ENCODE results near the gene VPS26C.
A peak's percentile ranks its signal among the peaks of the same experiment; 100 is the strongest.

Gene VPS26C

DNA sequence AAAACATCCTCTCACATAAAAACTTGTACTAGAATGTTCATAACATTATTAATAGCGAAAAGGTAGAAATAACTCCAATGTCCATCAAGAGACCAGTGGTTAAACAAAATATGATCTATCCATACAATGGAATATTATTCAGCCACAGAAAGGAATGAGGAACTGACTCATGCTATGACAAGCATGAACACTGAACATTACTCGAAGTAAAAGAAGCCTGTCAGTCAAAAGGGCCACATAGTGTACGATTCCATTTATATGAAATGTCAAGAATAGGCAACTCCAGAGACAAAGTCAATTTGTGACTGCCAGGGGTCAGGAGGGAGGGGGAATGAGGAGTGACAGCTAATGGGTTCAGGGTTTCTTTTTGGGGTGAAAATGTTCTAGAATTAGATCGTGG is 2.3 kb downstream of the VPS26C start:
- no peak for DNase-seq (ENCODE audit: low read depth in 3 of 3)

DNA sequence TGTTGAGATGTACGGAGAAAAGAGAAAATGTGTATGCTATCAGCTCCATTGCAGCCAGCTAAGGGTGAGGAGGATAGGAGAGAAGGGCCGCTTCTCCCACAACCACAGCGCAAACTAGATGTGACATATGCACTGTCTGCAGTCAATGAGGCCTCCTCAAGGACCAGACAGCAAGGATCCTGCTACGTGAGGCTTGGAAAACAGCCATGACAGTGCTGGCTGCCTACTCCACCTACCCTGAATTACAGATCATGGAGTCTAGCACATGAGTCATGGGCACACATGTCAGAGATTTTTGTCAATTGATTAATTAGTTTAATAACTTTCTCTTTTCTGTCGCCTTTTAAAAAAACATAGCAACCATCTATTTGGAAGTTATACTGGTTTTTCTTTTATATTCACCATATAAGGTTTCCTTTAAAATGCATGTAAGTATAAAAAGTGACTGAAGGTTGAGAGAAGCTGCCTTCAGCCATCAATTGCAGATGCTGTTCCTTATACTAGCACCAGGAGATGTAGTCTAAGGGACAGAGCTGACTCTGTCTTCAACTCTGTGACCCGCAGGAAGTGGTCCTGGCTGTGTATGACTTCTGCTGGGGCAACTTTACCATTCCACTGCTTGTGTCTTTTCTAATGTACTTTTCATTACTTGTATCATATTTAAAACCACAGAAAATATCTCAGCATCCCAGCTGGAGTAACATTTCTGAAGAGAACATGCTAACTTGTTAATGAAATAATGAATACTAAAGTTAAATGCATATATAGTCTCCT is 3.1 kb downstream of the VPS26C start:
- no peak for DNase-seq (ENCODE audit: low read depth in 3 of 3)

DNA sequence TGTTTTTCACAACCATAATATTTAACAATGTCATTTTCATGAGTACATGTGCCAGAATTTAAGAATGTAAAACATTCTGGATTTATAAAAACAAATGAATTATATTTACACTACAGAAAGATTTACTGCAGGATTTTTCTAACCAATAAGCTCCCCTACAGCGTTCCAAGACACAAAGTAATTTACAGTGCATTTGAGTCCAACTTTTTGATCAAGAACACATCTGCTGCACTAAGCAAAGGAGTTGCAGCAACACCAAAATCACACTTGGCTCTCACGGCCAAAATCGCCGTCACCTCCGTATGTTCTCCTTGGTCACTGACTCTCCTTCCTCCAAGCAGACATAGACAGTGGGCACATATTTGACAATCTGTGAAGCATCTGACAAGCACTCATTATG is 7.7 kb downstream of the VPS26C start:
- no peak for DNase-seq (ENCODE audit: low read depth in 3 of 3)

DNA sequence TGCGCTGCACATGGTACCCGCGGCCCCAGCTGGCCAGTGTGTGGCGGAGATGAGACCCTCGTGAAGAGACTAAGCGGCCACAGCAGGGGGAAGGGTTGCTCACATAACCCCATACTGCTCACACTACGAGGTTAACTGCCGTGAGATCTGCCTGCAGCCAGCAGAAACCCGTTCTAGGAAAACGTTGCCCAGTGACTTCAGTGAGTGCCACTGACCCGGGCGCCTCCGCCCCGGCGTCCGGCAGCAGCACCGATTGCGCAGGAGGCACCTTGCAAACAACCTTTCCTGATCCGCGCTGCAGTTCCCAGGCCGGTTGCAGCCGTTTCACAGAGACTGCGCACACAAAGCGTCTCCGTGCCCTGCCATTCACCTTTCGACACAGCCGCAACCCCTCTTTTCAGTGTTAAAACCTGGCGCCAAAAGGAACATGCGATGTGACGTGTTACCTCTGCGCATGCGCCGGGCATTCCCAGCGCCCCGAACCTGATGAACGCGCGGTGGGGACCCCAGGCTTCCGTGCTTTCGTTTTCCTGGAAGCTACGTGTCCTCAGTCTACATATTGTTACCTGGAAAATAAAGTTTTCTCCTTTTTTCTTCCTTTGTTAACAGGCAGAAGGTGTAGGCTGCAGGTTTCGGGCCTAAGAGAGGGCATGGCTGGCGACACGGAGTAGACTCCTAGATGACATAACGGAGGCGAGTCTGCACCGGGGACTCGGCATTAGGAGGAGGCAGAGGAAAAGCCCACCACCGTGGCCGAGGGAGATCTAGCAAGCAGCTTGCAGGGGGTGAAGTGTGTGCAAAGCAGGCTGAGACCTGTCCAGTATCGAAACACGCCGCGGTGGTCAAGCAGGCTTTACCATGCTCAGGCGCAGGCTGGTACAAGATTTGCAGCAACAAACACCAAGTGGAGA is 8.9 kb downstream of the VPS26C start:
- peak; percentile 60 to 78 (median 61) for DNase-seq (ENCODE audit: low read depth in 3 of 3)

DNA sequence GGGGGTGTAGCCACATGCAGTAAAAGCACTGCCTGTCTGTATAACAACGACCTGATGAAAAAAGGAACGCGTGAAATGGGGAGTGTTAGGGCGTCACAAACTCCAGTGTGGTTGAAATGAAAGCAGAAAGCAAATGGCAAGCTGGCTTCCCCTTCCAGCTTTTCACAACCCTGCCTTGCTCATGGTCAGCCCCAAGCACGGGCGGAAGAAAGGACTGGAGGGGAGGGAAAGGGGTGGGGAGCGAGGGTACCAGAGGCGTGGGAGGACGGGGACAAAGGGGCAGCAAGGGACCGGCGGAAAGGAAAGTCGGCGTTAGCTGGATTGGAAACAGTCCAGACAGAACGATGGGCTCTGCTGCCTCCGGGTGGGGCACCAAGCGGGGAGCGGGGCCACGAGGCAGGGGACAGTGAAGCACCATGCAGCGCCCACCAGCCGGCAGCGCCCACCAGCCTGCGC is 9.6 kb downstream of the VPS26C start:
- DNase-seq (ENCODE audit: low read depth in 3 of 3), result peak in 1 of 3 experiments; percentile 21

DNA sequence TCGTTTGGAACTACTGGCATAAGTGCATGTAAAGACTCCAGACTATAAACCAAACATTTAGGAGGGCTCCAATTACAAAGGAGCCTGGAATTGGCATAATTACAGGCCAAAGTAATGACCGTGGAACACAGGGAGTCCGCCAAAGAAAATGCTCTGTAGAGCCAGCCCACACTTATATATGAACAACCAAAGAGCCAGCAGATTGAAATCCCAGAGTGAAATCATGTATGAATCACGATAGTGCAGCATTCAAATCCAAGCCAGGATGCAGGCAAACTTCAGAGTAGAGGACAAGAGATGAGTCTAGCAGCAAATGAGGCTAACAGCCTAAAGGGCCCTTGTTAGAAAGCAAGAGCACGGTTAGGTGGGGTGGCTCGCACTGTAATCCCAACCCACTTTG is 13.1 kb downstream of the VPS26C start:
- no peak for DNase-seq (ENCODE audit: low read depth in 3 of 3)

DNA sequence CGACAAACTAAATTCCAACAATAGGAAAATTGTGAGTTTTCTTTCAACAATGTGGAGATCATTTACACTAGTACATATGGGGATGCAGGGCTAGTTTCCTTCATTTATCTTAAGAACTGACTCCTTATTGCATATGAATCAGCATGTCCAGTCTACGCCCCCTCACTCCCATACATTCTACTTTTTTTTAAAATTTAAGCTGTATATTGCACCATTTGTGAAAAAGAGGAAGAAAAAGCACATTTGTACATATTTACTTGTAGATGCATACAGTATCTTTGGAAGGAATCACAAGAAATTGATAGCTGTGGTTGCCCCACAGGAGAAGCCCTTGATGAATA is 15.9 kb downstream of the VPS26C start:
- DNase-seq (ENCODE audit: low read depth in 3 of 3), result no peak

DNA sequence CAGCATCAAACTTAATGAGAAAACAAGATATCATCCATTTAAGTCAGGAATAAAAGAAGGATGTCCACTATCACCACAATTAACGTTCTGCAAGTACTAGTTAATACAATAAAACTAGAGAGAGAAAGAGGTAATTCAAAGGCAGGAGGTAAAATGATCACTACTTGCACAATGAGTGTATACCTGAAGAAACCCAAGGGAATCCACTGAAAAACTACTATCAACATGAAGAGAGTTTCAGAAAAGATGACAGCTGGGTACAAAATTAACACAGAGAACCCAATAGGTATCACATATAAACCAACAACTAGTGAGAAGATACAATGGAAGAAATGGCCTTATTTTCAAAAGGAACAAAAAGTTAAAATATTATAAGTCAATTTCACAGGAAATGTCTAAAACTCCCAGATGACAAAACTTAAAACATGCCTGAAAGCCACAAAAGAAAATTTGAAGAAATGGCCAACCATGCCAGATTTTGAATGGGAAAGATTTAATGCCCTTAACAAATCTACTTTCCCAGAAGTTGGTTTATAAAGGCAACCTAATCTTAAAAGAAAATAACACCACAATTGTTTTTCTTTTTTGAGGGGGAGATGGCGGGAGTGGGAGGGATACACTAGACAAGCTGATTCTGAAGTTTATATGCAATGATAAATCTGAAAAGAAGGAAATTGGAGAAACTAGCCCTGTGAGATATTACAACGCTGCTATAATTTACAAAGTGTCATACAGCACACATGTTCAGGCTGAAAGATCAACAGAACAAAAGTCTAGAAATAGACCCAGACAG is 17.8 kb downstream of the VPS26C start:
- DNase-seq (ENCODE audit: low read depth in 3 of 3), result no peak

DNA sequence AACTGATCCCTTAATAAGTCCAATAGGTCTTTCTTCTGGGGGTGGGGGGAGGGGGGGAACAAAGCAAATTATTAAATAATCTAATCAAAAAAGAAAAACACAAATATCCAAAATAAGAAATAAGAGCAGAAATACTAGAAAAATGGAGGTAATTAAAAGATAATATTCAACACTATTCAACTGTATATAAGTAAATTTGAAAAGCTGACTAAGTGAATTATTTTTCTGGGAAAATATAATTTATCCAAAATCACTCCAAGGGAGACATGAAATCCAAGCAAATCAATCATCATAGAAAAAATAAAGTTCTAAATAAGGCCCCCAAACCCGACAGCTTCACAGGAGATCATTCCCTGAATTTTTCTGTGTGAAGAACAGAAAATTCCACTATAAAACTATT is 18.8 kb downstream of the VPS26C start:
- DNase-seq (ENCODE audit: low read depth in 3 of 3), result no peak

DNA sequence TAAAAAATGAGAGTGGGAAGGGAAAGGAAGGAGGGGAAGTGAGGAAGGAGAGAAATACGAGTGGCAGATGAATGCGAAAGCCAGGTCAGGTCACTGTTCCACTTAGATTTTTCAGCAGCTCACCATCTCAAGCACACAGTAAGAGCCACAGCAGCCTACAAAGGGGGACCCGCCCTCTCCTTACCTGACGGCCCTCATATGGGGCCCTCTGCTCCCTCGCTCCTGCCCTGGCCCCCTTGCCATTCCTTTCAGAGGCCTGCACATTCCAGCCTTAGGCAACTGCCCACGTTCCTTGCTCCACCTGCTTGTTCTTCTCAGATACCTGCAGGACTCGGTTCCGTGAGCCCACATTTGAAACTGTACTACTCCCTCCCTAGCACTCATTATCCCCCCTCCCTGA is 22.0 kb downstream of the VPS26C start:
- DNase-seq (ENCODE audit: low read depth in 3 of 3), result no peak

DNA sequence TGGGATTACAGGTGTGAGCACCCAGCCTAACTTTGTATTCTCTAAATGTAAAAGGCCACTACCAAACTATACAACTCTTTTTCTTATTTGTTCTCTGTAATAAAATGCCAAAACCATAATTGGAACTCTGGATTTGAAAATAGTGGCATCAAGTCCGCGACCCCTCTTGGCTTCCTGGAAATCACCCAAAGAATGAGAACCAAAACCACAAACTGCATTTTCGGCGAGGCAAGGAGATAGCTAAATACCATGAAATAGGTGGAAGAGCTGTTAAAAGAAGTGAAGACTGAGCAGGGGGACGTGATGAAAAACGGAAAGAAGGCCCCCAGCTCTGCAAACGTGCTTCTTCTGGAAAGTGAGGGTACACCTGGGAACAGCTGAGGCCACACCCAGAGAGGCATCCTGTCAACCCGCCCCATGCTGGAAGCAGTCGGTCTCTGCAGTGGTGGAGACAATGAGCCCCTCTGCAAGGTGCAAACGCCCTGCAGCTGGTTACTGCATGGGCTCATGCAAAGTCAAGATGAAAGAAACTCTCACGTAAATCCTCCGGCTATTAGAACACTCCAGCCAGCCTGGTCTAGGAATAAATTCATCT is 22.5 kb downstream of the VPS26C start:
- peak in 1 of 3 experiments; percentile 7 for DNase-seq (ENCODE audit: low read depth in 3 of 3)

DNA sequence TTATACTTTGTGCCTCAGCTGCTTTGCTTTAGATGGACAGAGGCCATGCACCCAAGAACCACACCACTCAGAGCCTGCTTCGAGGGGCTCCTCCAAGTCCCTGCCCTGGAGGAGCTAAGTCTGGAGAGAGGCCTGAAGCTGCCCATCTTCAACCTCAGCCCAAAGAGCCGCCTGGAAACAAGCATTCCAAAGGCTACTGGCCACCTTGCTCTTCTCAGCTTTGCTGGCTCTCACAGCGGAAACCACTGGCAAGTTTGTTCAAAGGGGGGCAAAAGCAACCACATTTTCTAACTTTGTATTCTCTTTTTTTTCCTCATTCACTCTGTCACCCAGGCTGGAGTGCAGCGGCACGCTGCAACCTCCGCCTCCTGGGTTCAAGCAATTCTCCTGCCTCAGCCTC is 23.2 kb downstream of the VPS26C start:
- no peak for DNase-seq (ENCODE audit: low read depth in 3 of 3)

DNA sequence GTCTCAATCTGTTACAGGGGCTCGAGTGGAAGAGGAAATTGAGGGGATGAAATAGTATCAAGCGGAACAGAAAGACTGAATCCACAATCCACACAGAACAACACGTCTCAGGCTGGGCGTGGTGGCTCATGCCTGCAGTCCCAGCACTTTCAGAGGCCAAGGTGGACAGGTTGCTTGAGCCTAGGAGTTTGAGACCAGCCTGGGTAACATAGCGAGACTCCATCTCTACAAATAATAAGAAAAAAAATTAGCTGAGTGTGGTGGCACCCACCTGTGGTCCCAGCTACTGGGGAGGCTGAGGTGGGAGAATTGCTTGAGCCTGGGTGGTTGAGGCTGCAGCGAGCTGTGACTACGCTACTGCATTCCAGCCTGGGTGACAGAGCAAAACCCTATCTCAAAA is 25.7 kb downstream of the VPS26C start:
- no peak for DNase-seq (ENCODE audit: low read depth in 3 of 3)

DNA sequence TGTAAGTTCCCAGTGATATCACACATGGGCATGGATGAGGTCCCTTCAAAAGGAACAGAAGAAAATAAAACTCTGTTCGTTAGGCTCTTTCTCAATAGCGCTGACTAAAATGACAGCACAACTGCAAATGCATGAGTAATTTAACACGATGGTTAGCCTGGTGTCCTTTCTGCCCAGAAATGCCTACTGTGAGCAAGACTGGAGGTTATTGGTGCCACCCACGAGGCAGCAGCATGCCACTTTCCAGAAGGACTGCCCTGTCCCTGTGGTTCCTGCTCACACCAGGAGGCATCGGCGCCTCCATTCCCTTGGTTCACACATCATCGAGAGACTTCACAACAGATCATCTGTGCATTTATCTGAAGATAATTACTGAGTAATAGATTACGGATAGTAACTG is 26.2 kb downstream of the VPS26C start:
- DNase-seq (ENCODE audit: low read depth in 3 of 3), result no peak

DNA sequence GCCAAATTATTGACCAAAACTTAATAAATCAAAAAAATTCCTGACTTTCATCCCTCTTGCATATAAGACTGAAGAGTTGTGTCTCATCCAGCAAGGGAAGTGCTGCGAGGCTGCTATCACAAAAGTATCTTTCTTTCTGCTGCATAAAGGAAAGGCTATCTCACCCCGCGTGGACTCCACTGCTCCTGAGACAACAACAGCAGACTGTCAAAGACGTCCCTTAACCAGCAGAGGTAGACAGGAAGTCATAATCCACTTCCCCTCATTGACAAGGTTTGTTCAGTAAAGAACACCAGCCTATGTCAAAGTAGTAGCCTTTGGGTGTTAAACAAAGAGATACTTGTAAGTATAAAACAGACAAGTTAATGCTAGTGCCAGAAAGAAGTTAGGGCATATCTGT is 29.4 kb downstream of the VPS26C start:
- no peak for DNase-seq (ENCODE audit: low read depth in 3 of 3)

DNA sequence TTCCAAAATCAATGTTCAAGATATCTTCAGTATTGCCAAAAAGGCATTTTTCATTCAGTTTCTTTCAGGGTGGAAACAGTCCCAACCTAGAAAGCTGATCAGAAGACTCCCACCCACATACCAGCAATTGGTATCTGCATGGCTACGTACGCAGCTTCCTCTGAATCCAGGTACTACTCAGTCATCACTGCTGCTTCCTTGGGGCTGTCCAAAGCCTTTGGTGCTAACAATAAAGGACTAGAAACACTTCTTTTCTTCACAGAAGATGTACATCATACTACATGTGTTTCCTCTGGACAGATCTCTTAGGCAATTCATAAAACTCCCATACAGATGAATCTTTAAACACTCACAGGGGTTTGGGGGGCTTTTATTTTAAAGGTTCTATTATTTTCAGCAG is 29.8 kb downstream of the VPS26C start:
- DNase-seq (ENCODE audit: low read depth in 3 of 3), result no peak

DNA sequence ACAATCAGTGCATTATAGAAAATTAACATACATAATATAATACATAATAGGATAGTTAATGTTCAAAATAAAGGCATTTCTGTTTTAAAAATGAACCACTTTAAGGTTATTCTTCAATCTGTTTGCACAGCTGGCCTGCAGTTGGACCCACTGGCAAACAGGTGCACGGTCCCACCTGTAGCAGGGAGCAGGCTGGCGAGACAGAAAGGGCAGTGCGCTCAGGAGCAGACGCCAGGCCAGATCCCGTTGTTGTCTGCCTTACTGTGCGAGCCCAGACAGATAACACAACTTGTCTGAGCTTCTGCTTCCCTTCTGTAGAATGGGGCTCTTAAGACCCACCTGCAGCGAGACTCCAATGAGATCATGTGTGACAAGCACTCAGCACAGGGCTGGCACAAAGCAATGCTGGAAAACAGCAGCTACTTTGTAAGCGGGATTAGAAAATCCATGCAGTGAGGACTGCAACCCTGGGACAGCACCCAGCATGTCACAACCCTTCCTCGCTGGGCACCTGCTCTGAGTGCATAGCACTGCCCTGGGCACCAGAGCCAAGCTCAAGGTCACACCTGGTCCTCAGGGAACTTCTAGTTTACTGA is 33.5 kb downstream of the VPS26C start:
- DNase-seq (ENCODE audit: low read depth in 3 of 3), result no peak

DNA sequence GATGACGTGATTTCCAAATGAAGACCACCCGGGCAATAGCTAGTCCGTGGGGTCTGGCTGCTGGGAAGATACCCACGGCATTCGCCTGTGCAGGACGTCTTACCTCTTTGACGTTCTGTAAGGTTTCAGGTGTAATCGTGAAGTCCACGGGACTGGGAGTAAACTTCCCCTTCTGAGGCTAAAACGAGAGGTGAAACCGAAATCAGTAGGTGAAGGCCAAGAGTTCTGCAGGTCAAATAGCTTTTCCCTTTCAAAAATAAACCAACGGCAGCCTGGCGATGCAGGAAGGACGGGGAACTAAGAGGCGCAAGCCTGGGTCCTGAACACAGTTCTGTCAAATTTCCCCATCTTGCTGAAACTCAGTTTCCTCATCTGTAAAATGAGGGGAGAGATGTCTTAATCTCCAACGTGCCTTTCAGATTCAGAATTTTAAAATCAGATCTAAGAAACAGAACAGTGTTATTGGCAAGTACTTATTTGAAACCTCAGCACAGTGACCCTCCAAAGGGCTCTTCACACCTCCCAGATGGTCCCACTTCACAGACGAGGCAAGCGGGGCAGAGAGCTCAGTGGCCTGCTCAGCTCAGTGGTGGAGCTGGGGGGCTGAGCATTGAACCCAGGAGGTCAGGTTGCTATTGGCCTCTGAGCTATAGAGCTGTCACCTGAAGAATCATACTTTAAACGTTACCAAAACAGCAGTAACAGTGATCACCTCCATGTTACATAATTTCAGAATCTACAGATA is 34.7 kb downstream of the VPS26C start:
- DNase-seq (ENCODE audit: low read depth in 3 of 3), result no peak

DNA sequence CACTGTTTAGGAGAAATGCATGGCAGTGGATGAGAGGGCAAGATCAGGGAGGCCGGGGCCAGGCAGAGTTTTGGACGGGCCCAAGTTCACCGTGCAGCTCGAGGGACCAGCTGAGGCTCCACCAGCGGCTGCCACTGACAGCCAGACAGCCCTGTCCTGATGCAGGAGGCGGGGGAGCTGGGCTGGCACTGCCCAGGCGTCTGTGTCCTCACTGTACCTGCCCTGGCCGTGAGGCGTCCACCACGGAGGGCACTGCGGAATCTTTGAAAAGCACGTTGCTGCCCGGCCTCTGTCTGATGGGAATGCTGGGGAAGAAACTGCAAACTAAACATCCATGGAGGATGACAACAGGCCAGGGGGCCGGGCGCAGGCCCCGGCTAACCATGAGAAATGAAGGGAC is 35.5 kb downstream of the VPS26C start:
- DNase-seq (ENCODE audit: low read depth in 3 of 3), result no peak

DNA sequence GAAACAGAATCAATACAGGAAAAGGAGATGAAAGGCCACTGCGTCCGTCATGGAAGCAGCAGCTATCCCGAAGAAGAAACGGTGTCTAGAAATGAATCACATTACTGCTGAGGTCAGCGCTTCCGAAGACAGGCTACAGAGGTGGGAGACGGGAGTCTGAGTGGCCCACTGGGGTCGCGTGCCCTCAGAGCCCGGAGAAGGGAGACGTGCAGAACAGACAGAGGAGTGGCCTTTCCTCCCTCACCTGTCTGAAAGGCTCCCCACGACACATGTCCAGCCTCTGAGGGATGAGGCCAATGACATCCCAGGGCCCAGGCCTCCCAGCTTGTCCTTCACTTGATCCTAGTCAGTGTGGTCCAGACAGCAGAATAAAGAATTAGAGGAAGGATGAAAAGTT is 35.9 kb downstream of the VPS26C start:
- no peak for DNase-seq (ENCODE audit: low read depth in 3 of 3)

All from stimulated activated CD4-positive, alpha-beta T cell treated with anti-CD3 and anti-CD28 coated beads, TNF-alpha, amount 100 ng/mL, for 24 hours (primary cell).